ENCODE measurements around the gene SIRT3. TPM values are rescaled to one million over a fixed set of nuclear protein-coding genes. Genes with fewer than 3 reads are reported as not detected.

The SIRT3 gene
- total and polyA plus RNA-seq, 8 donors = 7.7 to 25.1 (median 11.8) TPM

GRCh38 chr11:210122-210802 lies 25.9 kb downstream of the SIRT3 start:
- FAIRE-seq = no peak
- Histone ChIP-seq H3K4me3 (peak overlapping the region in 2 of 4 donors; percentile 94 to 99), H3K4me1 (peaks cover 10 to 23% (median 21%) of the 10 kb centered on the region in 3 donors), H3K9me3 (no peaks in the 10 kb centered on the region), H3K27ac (no peak overlapping the region), H3K36me3 (peaks cover 0 to 43% (median 33%) of the 10 kb centered on the region in 3 donors), H3K27me3 (no peaks in the 10 kb centered on the region)
- 82 to 90% methylated on average over 9 of the region's 9 CpGs for WGBS, 2 donors
- peak in 2 of 6 donors; percentile 16 to 21 for DNase-seq
- no peak for ATAC-seq
- TF ChIP-seq CTCF (IDR thresholded peaks at IDR 0.05) = no peak
- intact Hi-C loops (cut with DNase I) = no loop called here

GRCh38 chr11:209275-210121 lies 26.6 kb downstream of the SIRT3 start:
- no peak for TF ChIP-seq CTCF (IDR thresholded peaks at IDR 0.05)
- Histone ChIP-seq H3K36me3 (peaks cover 0 to 38% (median 32%) of the 10 kb centered on the region in 3 donors), H3K27me3 (no peaks in the 10 kb centered on the region), H3K4me1 (peaks cover 10 to 29% (median 24%) of the 10 kb centered on the region in 3 donors), H3K9me3 (no peaks in the 10 kb centered on the region), H3K4me3 (peak overlapping the region; percentile 86 to 100 (median 96)), H3K27ac (peak overlapping the region in 1 of 4 donors; percentile 98)
- WGBS, 2 donors = 41 to 50% methylated on average over 29 of the region's 29 CpGs
- FAIRE-seq (no peak), ATAC-seq (no peak), DNase-seq (peak in 3 of 6 donors; percentile 48 to 81 (median 49))
- intact Hi-C loops (cut with DNase I) = no loop called here

- Histone ChIP-seq H3K4me1 (peaks cover 10 to 29% (median 24%) of the 10 kb centered on the region in 3 donors), H3K27ac (peak overlapping the region; percentile 96 to 98 (median 97)), H3K27me3 (no peaks in the 10 kb centered on the region), H3K36me3 (peaks cover 0 to 38% (median 34%) of the 10 kb centered on the region in 3 donors), H3K4me3 (peak overlapping the region; percentile 86 to 100 (median 96)), H3K9me3 (no peaks in the 10 kb centered on the region)
- intact Hi-C loops (cut with DNase I) = no loop called here
- peak in 2 of 4 donors; percentile 0 for ATAC-seq
- 0 to 1% methylated on average over 26 of the region's 26 CpGs for WGBS, 2 donors
- no peak for FAIRE-seq
- TF ChIP-seq CTCF (IDR thresholded peaks at IDR 0.05) = no peak
- peak in 2 of 6 donors; percentile 67 to 82 for DNase-seq
Observed at GRCh38 chr11:208917-209260, 27.3 kb downstream of the SIRT3 start.

GRCh38 chr11:208181-208916 lies 27.8 kb downstream of the SIRT3 start:
- 0% methylated on average over 57 of the region's 57 CpGs for WGBS, 2 donors
- no peaks in the 10 kb centered on the region for H3K9me3 ChIP-seq
- intact Hi-C loops (cut with DNase I) = no loop called here
- no peak for FAIRE-seq
- H3K27ac ChIP-seq = peak overlapping the region; percentile 96 to 98 (median 97)
- peaks cover 10 to 29% (median 24%) of the 10 kb centered on the region in 3 donors for H3K4me1 ChIP-seq
- H3K36me3 ChIP-seq = peaks cover 0 to 32% (median 32%) of the 10 kb centered on the region in 3 donors
- H3K27me3 ChIP-seq = no peaks in the 10 kb centered on the region
- DNase-seq = peak; percentile 73 to 92 (median 80)
- ATAC-seq = peak; percentile 70 to 84 (median 78)
- H3K4me3 ChIP-seq = peak overlapping the region; percentile 86 to 100 (median 96)
- TF ChIP-seq CTCF (IDR thresholded peaks at IDR 0.05) = no peak
